ENCODE results near the gene CAMLG. TPM values are rescaled to one million over a fixed set of nuclear protein-coding genes. Genes with fewer than 3 reads are reported as not detected.

The CAMLG gene
- total RNA-seq, 2 donors from 2014 or later: 55.0 to 61.9 TPM

- H3K9me3 Mint-ChIP-seq: no peaks in the 10 kb centered on the region
- no peak overlapping the region for H3K27ac Mint-ChIP-seq
- DNase-seq (no peak), ATAC-seq (replicated peaks in 1 of 2) (no peak)
- H3K4me1 Mint-ChIP-seq (ENCODE audit: low read depth): no peaks in the 10 kb centered on the region
- H3K36me3 Mint-ChIP-seq (ENCODE audit: insufficient read depth in 2 of 2): peaks cover 4 to 36% of the 10 kb centered on the region in 2 donors
- H3K27me3 Mint-ChIP-seq (ENCODE audit: low read depth): no peaks in the 10 kb centered on the region
- H3K4me3 Mint-ChIP-seq: no peak overlapping the region
Observed at GRCh38 chr5:134792286-134792685, 53.9 kb downstream of the CAMLG start.

GRCh38 chr5:134793111-134793510, 54.8 kb downstream of the CAMLG start:
- DNase-seq: no peak
- Mint-ChIP-seq H3K4me1 (ENCODE audit: low read depth) (no peaks in the 10 kb centered on the region), H3K9me3 (no peaks in the 10 kb centered on the region), H3K27ac (no peak overlapping the region), H3K27me3 (ENCODE audit: low read depth) (no peaks in the 10 kb centered on the region), H3K4me3 (no peak overlapping the region), H3K36me3 (ENCODE audit: insufficient read depth in 2 of 2) (peaks cover 4 to 40% of the 10 kb centered on the region in 2 donors)
- ATAC-seq (replicated peaks in 1 of 2): no peak

DNA sequence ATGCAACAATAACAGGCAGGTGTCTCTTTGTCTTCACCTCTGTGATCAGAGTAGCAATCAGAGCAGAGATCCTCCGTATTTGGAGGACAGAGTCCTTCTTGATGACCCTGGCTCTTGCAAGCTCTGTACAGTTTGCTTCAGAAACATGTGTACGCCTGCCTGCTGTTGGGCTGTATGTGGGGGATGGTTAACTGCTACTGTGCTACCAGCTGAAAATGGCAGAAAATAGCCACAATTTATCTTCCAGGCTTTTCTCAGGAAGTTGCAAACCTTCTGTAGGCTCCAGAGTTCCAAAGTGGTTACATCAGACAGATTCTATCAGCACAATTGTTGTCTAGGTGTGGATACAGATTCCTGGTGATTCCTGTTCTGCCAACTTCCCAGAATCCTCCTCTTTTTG, 55.7 kb downstream of the CAMLG start:
- no peaks in the 10 kb centered on the region for H3K27me3 Mint-ChIP-seq (ENCODE audit: low read depth)
- no peak for ATAC-seq (replicated peaks in 1 of 2)
- H3K4me1 Mint-ChIP-seq (ENCODE audit: low read depth): no peaks in the 10 kb centered on the region
- peaks cover 4 to 38% of the 10 kb centered on the region in 2 donors for H3K36me3 Mint-ChIP-seq (ENCODE audit: insufficient read depth in 2 of 2)
- no peak for DNase-seq
- H3K9me3 Mint-ChIP-seq: no peaks in the 10 kb centered on the region
- peak overlapping the region; percentile 67 for H3K27ac Mint-ChIP-seq
- no peak overlapping the region for H3K4me3 Mint-ChIP-seq

GRCh38 chr5:134794819-134795218, 56.5 kb downstream of the CAMLG start:
- Mint-ChIP-seq H3K27ac (no peak overlapping the region), H3K4me1 (ENCODE audit: low read depth) (no peaks in the 10 kb centered on the region)
- DNase-seq: no peak

DNA sequence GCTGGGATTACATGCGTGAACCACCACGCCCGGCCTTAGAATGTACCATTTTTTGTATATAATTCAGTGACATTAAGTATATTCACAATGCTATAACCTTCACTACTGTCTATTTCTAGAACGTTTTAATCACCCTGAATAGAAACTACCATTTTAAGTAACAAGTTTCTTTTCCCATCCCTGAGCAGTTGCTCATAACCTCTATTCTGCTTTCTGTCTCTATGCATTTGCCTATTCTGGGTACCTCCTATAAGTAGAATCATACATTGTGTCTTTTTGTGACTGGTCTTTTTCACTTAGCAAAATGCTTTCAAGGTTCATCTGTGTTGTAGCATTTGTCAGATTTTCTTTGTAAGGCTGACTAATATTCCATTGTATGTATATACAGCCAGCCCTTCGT, 60.1 kb downstream of the CAMLG start:
- H3K36me3 Mint-ChIP-seq (ENCODE audit: insufficient read depth in 2 of 2): peaks cover 0 to 30% of the 10 kb centered on the region in 2 donors
- no peak for DNase-seq
- H3K4me1 Mint-ChIP-seq (ENCODE audit: low read depth): no peaks in the 10 kb centered on the region
- peak; percentile 37 to 75 for ATAC-seq (replicated peaks in 1 of 2)
- no peak overlapping the region for H3K4me3 Mint-ChIP-seq
- H3K27me3 Mint-ChIP-seq (ENCODE audit: low read depth): no peaks in the 10 kb centered on the region
- peak overlapping the region; percentile 85 for H3K27ac Mint-ChIP-seq
- H3K9me3 Mint-ChIP-seq: no peaks in the 10 kb centered on the region

More at GRCh38 chr5:134794819-134795218, 56.5 kb downstream of the CAMLG start:
- no peak overlapping the region for H3K4me3 Mint-ChIP-seq
- H3K36me3 Mint-ChIP-seq (ENCODE audit: insufficient read depth in 2 of 2): peaks cover 4 to 34% of the 10 kb centered on the region in 2 donors
- no peaks in the 10 kb centered on the region for H3K9me3 Mint-ChIP-seq
- H3K27me3 Mint-ChIP-seq (ENCODE audit: low read depth): no peaks in the 10 kb centered on the region
- no peak for ATAC-seq (replicated peaks in 1 of 2)

Other genes starting within 250 kb of the CAMLG start
- 10 to 100 TPM; 87.0 to 88.8 TPM for gene JADE2, start 212.9 kb upstream of the CAMLG start, total RNA-seq
- 10 to 100 TPM; 68.7 to 85.0 TPM for gene SAR1B, start 105.7 kb upstream of the CAMLG start, total RNA-seq
- 10 to 100 TPM; 32.0 to 49.5 TPM for gene SEC24A, start 89.8 kb upstream of the CAMLG start, total RNA-seq
- gene DDX46, start 20.2 kb downstream of the CAMLG start, total RNA-seq: 10 to 100 TPM; 81.9 to 93.2 TPM
- 10 to 100 TPM; 39.4 TPM for gene C5orf24, start 107.4 kb downstream of the CAMLG start, total RNA-seq
- 10 to 100 TPM; 46.9 TPM for gene TXNDC15, start 135.8 kb downstream of the CAMLG start, total RNA-seq
- gene PCBD2, start 166.6 kb downstream of the CAMLG start, total RNA-seq: 10 to 100 TPM; 22.1 to 22.2 TPM
- gene CATSPER3, start 229.4 kb downstream of the CAMLG start, total RNA-seq: 1 to 10 TPM in 1 of 2 donors, under 1 TPM in 1; 0.79 to 1.1 TPM